Neural progenitor cell (in vitro differentiated cells): ENCODE results near the gene HS2ST1.

Experiments used
- EZH2 ChIP-seq: fragments of 200-600 bp; sonication (generic); IDR thresholded peaks from 2 replicates; pipeline ENCODE4 v1.6.1; 2017; ENCODE audit warnings: antibody characterized with exemption, mild to moderate bottlenecking, moderate library complexity
- TF ChIP-seq, protein P1 (sequence below): fragments of 200-600 bp; sonication (generic); IDR thresholded peaks from 2 replicates; pipeline ENCODE4 v1.5.1; 2017; ENCODE audit warnings: antibody characterized with exemption, mild to moderate bottlenecking

GRCh38 chr1:87030740-87031690 is 116.6 kb downstream of the HS2ST1 start:
- TF ChIP-seq, protein P1, sequence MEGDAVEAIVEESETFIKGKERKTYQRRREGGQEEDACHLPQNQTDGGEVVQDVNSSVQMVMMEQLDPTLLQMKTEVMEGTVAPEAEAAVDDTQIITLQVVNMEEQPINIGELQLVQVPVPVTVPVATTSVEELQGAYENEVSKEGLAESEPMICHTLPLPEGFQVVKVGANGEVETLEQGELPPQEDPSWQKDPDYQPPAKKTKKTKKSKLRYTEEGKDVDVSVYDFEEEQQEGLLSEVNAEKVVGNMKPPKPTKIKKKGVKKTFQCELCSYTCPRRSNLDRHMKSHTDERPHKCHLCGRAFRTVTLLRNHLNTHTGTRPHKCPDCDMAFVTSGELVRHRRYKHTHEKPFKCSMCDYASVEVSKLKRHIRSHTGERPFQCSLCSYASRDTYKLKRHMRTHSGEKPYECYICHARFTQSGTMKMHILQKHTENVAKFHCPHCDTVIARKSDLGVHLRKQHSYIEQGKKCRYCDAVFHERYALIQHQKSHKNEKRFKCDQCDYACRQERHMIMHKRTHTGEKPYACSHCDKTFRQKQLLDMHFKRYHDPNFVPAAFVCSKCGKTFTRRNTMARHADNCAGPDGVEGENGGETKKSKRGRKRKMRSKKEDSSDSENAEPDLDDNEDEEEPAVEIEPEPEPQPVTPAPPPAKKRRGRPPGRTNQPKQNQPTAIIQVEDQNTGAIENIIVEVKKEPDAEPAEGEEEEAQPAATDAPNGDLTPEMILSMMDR: no peak
- TF ChIP-seq EZH2: no peak
